Endothelial cell of hepatic sinusoid (primary cell): ENCODE data around the gene EDAR.

Experiments used
- in situ Hi-C: cut with HindIII; loops from 2 replicates; pipeline ENCODE4 v1.10.0; 2017; ENCODE audit warnings: low sequenced_read_pairs

Gene EDAR

DNA sequence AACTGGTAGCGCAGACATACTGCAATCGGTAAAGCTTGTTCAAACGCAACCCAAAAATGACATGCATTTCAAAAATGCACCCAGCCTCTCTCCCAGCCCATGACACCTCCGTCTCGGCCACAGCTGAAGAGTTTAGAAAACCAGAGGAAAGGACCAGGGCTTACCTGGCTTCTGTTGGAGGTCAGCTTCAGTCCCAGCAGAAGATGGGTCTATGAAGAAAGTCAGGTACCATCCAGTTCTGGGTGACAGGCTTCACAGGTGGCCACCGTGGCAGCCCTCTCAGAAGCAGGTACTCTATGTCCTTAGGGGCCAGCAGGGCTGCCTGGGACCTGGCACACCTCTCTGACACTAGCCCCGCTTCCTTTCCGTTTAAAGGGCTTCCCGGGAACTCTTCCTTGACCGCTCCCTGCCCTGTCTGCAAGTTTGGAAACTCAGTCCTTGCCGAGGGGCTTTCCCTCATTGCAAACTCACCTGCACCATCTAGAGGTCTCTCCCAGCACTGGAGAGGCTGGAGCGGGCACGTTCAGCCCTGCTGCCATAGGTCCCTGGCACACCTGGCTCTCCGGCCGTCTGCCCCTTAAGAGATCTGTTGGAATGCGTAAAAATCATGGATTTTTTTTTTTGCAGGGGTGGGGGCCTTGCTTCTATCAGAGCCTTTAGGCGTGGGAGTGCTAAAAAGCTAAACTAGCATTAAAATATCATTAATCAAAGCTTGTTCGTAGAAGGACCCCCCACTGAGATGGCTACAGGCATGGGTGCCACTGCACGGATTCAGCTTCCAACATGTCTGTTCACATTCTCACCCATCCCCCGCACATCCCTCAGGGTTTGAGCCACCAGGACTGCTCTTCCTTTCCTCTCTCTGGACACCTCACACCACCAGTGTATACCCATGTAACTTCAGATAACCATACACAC is at the start of gene EDAR:
EDAR (minus strand) TSS at position 425 of the 918 bp plus-strand sequence. CDS start 58,206 bp downstream, outside the sequence.
- in situ Hi-C loops, result no loop called here

DNA sequence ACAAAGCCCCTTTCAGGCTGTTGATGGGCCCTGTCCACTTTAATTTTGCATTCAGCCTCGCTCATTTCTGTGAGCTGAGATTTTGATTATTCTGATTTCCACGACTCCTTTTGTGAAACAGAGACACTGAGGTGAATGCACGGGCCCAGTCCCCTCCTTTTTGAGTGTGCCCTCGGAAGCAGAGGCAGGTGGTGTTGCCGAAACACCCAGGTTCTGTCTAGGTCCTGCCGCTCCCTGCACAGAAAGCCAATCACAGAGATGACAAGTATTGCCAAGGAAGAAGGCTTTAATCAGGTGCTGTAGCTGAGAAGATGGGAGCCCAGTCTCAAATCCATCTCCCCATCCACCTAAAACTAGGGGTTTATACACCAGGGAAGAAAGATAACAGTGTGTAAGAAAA is 44.2 kb upstream of the EDAR start:
- in situ Hi-C loops, result no loop called here

DNA sequence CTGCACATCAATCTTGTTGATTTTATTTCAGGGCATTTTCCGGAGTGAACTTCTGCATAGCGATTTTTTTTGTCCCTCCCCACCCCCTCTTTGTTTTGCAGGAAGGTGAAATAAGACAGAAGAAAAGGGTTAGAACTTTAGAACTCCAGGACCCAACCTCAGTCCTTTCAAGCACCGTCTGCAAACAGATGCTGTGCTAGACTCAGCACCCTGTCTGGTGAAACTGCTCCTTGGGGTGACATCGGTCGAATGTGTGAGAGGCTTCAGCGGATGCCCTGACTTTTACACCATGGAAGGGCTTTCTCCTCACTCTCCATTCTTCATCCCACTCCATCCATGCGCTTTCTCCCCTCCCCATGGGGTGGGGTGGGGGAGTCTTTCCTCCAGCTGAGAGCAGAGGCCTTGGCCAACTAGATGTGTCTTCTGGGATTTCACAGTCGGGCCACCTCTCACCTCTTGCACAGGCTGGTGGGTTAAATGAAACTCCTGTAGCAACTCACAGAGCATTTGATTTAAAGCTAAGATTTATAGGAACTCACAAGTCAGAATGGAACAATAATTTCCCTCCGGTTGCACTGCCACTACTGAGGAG is 43.3 kb upstream of the EDAR start:
- in situ Hi-C loops, result no loop called here

GRCh38 chr2:109031476-109032228 is 42.6 kb upstream of the EDAR start:
- in situ Hi-C loops, result no loop called here

DNA sequence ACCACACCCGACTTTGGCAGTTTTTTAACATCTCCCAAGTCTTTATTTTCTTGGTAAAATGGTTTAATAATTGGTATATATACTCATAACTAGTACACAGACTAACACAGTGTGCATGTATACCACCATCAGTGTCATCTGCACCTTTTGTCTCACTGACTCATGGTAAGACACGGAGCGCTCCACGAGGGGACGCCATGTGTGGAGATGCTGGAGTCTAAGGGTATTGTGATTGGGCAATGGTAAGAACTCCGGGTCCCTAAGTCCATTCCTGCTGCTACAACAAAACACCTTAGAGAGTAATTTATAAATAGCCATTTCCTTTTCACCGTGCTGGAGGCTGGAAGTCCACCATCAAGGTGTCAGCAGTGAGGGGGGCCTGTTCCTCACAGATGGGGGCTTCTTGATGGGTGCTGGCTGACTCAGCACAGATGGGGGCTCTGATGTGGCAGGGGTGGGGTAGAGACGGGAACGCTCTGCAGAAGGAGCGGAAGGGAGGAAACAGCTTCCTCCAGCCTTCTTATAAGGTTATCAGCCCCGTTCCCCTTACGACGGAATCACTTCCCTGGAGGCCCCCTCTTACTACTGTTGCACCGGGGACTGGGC is 42.0 kb upstream of the EDAR start:
- in situ Hi-C loops, result no loop called here

DNA sequence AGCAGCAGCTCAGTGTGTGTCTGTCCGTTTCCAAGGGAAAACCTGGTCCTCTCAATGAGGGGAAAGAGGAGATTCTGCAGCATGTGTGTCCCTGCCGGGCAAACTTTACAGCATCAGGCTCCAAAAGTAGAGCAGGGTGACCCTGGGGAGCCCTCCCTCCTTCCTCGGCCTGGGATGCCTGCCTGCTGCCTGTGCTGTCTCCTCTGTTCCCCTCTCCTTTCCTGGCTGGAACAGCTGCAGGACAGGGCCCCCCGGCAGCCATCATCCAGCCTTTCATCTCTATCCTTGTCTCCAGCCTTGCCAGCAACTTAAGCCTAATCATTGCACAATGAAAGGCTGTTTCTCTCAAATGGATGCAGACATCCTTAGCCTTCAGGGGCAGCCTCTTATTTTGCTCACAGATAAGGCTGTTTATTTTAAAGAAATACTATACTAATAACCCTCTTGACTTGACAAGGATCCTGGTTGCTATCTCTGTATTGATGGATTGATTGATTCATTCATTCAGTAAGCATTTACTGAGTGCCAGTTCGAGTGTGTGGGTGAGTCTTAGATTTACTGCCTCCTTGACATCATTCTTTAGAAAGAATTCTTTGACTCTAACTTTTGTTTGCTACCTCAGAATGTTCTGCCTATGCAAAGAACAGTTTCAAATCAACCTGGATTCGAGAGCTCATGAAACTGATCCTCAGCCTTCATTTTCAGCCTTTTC is 40.6 kb upstream of the EDAR start:
- in situ Hi-C loops, result no loop called here

DNA sequence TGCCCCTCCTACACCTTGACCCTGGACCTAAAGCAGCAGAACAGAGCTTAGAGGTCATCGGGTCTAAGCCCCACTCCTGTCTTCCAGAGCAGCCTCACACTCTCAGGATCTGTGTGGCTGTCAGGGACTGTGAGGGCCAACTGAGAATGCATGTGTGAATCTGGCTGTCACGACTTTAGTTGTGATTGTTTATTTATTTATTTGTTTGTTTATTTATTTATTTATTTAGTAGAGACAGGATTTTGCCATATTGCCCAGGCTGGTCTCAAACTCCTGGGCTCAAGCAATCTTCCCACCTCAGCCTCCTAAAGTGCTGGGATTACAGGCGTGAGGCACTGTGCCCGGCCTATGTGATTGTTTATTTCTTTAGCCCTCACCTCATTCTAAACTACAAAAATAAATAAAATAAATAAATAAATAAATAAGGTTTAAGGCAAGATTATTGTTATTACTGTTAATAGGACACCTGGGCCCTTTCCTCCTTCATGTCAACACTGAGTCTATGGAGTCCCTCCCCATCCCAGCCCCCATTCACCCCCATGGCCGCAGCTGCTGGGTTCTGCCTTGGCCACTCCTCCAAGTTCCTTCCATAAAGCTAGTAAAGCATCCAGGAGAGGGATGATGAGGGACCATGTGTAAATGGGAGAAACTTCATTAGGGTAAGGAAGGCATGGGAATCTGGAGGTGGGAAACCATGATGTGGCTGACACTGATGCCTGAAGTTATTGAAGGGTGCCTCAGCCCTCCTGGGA is 39.9 kb upstream of the EDAR start:
- in situ Hi-C loops, result no loop called here

DNA sequence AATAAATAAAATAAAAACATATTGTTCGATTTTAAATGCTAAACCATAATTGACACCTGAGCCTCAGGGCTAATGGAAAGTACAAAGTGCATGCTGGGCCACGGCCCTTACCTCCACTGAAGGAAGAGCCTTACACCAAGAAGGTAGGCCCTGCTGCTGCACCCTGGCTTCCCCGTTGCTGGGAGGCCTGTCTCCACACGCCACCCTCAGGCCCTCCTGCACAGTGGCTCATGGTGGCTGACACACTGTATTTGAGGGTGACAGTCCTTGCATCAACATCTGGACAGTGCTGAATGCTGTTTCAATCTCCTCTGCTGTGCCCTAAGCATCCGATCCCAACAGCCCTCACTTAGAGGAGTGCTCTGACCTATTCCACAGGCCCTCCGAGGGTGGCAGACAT is 39.3 kb upstream of the EDAR start:
- in situ Hi-C loops, result no loop called here

DNA sequence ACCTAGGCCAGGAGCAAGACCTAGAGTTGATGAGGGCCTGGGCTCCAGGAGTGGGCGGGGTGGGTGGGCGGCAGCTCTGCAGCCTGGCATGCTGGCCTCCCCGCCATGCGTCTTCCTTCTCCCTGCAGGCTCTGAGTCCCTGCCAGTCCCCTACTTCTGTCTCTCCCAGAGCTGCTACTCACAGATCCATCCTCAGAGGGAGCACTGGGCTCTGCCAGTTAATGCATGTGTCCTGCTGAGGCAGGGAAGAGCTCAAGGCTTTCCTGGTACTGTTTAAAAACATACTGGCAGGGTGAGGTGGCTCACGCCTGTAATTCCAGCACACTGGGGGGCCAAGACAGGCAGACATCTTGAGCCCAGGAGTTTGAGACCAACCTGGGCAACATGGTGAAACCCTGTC is 38.7 kb upstream of the EDAR start:
- in situ Hi-C loops, result no loop called here

DNA sequence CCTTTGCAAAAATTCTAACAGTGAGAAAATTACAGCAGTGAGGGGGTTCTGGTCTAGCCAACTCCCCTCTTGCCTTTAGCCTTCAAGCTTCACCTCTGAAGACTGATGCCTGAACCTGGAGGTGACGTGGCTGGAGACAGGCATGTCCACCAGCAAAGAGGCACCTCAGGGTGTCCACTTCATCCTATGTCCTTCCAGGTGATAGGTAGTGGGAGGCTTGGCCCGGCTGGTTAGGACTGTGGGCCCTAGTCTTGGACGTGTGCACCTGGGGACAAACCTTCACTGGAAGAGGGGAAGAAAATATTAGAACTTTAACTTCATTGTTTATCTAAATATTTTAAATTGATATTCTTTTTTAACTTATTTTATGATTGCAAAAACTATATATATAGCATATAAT is 35.5 kb upstream of the EDAR start:
- in situ Hi-C loops, result no loop called here

GRCh38 chr2:109021895-109022300 is 32.9 kb upstream of the EDAR start:
- in situ Hi-C loops, result no loop called here

DNA sequence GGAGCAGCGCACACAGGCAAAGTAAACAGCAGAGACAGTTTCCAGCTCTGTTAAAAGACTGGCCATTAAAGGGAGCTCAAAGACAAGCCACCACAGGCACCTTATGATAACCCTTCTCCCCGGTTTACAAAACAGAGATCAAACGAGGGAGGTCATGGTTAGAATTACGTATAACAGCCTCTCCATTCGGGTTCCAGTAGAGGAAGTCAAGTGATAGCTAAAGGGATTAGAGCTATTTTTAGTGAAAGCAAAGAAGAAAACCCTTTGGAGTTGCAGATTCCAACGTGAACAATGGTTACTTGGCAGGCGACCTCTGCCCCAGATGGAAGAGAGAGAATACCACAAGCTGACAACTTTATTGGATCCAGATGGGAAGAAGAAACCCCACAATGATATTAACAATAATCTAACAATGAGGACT is 31.2 kb upstream of the EDAR start:
- in situ Hi-C loops, result no loop called here

DNA sequence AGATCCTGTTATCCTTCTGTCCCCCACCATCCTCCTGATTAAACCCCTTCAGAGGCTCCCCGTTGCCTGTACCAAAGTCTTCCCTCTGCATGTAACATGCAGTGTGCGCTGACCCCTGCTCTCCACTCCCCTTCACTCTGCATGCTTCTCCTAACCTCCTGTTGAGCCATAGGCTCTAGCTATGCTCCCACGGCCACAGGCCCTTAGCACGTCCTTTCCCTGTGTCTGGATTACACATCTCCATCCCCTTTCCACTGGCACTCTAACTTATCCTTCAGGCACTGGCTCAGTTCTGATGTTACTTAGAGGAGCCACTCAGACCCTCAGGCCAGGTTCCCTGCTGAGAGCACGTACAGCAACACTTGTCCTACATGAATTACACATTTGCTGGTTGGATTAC is 29.4 kb upstream of the EDAR start:
- in situ Hi-C loops, result no loop called here

DNA sequence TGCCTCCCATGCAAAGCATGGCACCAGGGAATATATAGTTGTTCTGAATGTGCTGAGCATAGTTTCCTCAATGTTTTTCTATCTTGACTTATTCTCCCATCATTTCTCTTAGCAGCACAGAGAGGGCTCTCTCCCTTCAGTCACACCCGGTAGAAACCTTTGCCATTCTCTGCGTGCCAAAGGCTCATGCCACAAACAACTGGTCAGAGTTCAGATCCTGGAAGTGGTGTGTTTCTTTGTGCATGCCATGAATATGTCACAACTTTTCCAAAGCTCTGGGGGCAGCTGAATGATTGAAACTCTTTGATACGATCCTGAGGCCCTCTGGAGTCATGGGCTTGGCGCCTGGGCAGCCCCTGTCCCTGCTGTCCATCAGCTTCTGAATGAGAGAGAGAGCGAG is 28.0 kb upstream of the EDAR start:
- in situ Hi-C loops, result no loop called here

- in situ Hi-C loops, result no loop called here
Observed at GRCh38 chr2:109016376-109016775, 27.4 kb upstream of the EDAR start.

DNA sequence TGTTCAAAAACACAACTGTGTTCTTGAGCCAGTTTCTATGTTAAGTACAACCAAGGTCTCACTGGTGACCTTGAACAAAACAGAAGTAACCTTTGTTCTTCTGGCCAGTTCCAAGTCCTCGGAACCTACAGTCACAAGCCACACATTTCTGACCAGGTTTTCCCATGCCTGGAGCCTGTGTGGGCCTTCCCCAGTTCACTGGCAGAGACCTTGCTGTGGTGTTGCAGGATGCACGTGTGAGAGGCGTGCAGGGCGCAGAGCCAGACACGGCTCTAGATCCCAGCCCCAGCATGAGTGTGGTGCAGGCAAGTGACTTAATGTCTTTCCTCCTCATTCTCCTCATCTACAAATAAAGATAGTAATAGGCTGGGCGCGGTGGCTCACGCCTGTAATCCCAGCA is 25.5 kb upstream of the EDAR start:
- in situ Hi-C loops, result no loop called here

- in situ Hi-C loops, result no loop called here
Observed at GRCh38 chr2:109013051-109013450, 24.0 kb upstream of the EDAR start.

DNA sequence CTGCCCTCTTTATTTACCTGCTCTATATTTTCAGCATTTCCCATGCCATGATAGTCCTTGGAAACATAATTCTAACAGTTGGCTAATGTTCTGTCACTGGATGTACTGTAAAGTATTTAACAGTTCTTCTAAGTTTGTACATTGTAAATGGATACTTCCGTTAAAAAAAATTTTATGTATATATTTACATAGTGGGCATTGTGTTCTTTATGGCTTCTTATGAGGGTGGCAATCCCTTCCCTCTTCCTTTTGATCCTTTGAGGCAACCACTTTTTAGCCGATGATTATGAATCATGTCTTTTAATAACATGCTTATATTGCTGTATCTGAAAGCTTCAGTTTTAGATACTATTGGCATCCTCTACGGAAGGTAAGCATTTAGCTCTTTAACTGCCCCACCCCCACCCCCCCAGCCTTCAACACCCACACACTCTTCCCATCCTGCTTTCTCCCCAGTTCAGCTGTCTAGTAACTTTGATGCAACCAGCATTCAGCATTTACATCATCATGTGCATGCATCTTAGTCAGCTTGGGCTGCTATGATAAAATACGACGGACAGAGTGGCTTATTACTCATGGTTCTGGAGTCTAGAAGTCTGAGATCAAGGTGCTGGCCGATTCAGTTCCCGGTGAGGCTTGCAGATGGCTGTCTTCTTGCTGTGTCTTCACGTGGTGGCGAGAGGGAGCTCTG is 21.0 kb upstream of the EDAR start:
- in situ Hi-C loops, result no loop called here

GRCh38 chr2:109006971-109007370 is 18.0 kb upstream of the EDAR start:
- in situ Hi-C loops, result no loop called here
